Measurements from ENCODE around the gene MXD3.
"Not testable (repeated sequence)": the region's sequence is repeated elsewhere in the genome, so short reads cannot be mapped to it uniquely, and the experiment has no call there.

The MXD3 gene

GRCh38 chr5:177265395-177265794 is 46.3 kb downstream of the MXD3 start:
- no peak for ATAC-seq

GRCh38 chr5:177264178-177264577 is 47.5 kb downstream of the MXD3 start:
- DNase-seq (no peak), ATAC-seq (no peak)

More at GRCh38 chr5:177265395-177265794, 46.3 kb downstream of the MXD3 start:
- DNase-seq, result no peak

DNA sequence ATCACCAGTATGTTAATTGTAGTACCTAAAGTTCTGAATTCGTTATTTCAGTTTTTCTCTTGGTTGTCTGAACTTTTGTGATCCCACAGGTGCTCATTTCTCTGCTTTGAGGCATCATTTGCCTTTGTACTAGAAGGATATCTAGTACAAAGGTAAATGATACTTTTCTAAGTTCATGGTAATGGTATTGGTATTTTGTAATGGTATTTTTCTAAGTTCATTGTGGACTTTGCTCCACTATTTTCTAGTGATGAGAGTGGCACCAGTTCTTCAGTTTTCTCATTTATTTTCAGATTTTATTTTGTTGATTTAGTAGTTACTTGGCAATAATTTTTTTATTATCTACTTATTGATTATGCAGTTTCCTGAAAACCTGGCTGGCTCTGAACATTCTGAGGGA is 50.2 kb downstream of the MXD3 start:
- ATAC-seq (no peak), DNase-seq (no peak)

DNA sequence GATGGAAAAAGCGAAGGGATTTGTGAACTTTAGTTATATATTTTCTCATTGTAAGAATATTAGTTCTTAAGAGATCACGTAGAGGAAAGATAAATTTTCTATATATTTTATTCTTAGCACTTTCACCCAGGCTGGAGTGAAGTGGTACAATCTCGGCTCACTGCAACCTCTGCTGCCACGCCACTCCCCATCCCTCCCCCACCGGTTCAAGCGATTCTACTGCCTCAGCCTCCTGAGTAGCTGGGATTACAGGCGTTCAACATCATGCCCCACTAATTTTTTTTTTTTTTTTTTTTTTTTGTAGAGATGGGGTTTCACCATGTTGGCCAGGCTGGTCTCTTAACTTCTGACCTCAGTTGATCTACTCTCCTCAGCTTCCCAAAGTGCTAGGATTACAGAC is 50.7 kb downstream of the MXD3 start:
- ATAC-seq (no peak), DNase-seq (no peak)

DNA sequence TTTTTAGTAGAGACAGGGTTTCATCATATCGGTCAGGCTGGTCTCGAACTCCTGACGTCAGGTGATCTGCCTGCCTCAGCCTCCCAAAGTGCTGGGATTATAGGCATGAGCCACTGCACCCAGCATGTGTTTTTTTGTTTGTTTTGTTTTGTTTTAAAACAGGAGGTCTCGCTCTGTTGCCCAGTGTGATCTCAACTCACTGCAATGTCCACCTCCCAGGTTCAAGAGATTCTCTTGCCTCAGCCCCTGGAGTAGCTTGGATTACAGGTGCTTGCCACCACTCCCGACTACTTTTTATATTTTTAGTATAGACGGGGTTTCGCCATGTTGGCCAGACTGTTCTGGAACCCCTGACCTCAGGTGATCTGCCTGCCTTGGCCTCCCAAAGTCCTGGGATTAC is 53.0 kb downstream of the MXD3 start:
- ATAC-seq, DNase-seq: not testable (repeated sequence)

Measured in stimulated activated naive CD8-positive, alpha-beta T cell treated with anti-CD3 and anti-CD28 coated beads, Interleukin-15, Interleukin-2, amounts not matched to agents 100 U/mL and 50 U/mL, for 24 hours (primary cell).